Daoy (cell line): ENCODE results near the gene DCHS1. TPM values are rescaled to one million over a fixed set of nuclear protein-coding genes. Genes with fewer than 3 reads are reported as not detected.
A peak's percentile ranks its signal among the peaks of the same experiment; 100 is the strongest.

Experiments
- DNase-seq: peaks from one replicate; pipeline ENCODE4 v3.0.0-alpha.2; 2015; ENCODE audit warnings: low read depth
- total RNA-seq: library from RNA; depleted of rRNA; stranded (reverse); fragments of >200 nt; shearing (Covaris generic); gene quantifications from 2 replicates; pipeline ENCODE4 v1.2.3, GENCODE V29; 2014; rRNA removed

Gene DCHS1
- total RNA-seq, 1 experiment from 2014 or later = 0.74 TPM

DNA sequence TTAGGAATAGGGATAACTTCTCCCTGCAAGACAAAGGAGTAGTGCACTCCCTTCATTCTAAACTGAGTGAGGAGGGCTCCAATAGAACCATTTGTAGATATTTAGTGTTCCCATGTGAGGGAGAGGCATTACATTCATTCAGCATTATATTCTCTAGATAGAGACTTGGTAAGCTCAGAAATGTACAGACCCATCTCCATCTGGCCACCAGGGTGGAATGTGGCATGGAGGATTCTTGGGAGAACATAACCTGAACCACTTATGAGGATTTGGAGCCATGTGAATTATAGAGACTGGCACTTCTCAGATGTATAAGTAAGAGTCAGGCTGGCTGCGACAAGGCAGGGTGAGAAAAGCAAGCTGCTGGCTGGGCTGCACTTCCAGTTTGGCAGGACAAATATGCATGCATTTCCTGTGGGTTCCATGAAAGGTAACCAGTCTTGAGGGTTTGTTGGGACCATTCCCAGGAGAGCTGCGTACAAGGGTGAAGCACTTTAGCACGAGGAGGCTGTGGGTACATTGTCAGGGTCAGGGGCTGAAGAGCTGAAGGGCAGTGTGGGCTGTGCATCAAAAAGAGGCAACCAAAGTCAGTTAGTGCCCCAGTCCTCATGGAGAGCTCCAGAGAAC, 61.4 kb downstream of the DCHS1 start:
- DNase-seq = no peak

DNA sequence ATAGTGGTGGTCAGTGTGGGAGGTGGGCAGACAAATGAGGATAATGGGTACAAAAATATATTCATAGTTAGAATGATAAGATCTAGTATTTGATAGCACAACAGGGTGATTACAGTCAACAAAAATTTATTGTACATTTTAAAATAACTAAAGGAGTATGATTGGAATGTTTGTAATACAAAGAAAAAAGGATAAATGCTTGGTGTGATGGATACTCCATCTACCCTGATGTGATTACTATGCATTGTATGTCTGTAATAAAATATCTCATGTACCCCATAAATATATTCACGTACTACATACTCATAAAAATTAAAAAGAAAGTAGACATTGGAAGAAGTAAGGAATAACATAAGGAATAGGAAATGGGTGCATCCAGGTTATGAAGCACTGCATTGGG, 67.6 kb downstream of the DCHS1 start:
- no peak for DNase-seq

DNA sequence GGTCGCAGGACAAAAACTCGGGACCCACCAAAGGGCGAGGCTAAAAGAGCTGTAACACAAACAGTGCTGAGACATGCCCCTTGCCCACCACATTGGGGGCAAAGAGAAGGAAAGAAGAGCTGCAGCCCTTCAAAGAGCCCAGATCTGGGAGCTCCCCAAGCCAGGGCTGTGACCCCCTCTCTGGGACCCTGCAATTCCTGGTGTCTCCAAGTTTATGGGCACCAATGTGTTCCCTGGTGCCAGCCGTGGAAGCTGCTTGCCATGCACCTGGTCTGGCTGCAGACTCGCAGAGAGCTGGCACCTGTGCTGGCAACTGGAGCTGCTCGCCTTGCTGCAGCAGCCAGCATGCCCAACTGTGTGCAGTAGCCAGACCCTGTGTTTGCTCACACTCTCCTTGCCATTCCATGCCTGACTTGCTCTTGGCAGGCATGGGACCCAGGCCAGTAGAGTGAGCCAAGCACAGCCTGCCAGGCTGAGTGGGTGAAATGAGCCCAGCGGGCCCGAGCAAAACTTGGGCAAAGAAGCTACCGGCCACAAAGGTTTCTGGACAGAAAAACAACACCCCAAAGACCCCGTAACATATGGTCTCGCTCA, 68.2 kb downstream of the DCHS1 start:
- DNase-seq = no peak

DNA sequence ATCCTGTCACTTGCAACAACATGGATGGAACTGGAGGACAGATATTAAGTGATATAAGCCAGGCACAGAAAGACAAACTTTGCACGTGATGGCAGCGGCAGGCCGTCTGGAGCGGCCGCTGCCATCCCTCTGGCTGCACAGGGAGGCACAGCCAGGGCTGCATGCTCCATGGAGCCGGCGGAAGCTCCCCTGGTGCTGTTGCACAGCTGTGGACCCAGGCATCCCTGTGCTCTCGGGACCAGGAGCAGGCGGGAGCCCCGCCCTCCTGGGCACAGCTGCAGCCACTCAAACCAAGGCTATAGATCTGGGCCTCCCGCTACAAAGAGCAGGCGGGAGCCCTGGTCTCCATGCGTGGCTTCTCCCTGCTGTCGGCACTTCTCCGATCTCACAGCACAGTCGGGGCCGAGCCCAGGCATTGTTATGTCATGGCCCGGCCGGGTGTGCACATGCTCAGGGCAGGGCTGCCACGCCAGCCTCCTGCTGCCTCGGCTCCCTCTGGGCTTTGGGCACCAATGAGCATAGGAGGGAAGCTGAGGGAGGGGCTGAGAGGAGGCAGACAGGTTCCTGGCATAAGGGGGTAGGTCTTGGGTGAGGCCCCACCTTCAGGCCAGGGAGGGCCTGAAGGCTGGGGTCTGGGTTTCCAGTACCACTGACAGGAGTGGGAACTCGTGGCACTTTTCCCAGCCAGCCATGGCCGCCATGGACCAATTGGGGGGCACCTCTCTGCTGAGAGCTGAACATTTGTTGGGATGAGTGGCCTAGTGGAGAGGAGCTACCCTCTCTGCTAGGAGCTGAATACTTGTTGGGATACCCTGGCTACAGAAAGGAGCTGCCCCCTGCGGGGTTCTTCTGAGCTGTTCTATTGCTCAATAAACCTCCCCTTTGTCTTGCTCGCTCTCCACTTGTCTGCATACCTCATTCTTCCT, 68.9 kb downstream of the DCHS1 start:
- DNase-seq = no peak

DNA sequence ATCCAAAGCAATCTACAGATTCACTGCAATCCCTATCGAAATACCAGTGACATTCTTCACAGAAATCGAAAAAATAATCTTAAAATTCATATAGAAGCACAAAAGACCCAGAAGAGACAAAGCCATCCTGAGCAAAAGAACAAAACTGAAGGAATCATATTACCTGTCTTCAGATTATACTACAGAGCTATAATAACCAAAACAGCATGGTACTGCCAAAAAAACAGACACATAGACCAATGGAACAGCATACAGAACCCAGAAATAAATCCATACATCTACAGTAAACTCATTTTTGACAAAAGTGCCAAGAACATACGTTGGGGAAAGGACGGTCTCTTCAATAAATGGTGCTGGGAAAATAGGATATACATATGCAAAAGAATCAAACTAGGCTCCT, 71.1 kb downstream of the DCHS1 start:
- no peak for DNase-seq

DNA sequence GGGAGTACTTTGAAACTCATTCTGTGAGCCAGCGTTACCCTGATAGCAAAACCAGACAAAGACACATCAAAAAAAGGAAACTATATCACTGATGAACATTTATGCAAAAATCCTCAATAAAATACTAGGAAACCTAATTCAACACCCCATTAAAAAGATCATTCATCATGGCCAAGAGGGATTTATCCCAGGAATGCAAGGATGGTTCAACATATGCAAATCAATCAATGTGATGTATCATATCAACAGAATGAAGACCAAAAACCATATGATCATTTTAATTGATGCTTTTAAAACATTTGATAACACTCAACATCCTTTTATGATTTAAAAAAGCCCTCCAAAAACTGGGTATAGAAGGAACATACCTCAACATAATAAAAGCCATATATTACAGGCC, 72.0 kb downstream of the DCHS1 start:
- no peak for DNase-seq

DNA sequence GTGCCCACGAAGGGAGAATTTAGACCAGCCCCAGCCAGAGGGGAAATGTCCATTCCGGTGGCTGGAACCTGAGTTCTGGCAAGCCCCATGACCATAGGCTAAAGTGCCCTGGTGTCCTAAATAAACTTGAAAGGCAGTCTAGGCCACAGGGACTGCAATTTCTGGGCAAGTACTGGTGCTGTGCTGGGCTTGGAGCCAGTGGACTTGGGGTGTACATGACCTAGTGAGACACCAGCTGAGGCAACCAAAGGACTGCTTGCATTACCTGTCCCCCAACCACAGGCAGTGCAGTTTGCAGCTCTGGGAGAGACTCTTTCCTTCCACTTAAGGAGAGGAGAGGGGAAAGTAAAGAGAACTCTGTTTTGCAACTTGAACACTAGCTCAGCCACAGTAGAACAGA, 75.9 kb downstream of the DCHS1 start:
- no peak for DNase-seq

DNA sequence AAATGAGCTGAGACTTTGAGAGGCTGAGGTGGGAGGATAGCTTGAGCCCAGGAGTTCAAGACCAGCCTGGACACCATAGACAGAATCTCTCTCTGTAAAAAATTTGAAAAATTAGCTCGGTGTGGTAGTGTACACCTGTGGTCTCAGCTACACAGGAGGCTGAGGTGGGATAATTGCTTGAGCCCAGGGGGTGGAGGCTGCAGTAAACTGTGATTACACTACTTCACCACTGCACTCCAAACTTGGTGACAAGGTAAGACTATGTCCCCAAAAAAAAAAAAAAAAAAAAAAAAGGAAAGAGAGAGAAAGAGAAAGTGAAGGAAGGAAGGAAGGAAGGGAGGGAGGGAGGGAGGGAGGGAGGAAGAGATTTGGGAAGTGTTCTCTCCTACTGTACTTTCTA, 77.5 kb downstream of the DCHS1 start:
- no peak for DNase-seq

DNA sequence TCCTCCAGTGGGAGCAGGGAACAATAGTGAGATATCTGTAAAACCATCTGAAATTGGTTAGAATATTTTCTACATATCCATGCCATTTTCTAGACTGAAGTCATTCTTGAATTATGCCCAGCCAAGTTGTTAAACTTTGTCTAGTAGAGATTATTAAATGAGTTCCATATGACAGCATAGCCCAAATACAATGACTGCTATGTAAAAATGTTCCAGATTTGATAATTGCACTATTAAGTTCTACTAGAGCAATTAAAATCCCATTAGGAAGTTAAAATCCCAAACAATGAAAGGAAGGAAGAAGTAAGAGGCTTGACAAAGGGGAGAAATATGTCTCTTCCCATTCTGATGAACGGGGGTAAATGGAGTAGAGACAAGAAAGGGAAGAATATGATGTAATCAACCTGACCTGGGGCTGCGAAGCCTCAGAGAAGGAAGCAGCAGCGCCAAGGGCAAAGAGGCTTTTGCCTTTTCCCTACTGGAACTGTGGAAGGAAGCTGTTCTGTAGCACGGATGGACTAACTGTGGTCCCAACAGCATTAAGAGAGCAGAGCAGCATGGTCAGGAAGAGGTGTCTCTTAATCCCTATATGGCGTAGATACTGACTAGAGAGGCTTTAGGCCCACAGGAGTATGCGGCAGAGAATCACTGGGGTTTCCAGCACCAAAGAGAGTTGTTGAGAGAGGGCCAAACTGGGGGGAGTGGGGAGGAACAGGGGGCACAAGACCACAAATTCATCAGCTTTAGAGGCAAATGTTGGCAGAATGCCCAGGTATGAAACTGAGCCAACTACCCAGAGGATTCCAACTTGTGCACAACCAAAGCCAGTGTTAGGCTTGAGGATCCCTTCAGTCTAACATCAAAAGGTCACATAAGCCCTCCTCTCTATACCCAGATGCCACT, 78.9 kb downstream of the DCHS1 start:
- DNase-seq = peak; percentile 24

DNA sequence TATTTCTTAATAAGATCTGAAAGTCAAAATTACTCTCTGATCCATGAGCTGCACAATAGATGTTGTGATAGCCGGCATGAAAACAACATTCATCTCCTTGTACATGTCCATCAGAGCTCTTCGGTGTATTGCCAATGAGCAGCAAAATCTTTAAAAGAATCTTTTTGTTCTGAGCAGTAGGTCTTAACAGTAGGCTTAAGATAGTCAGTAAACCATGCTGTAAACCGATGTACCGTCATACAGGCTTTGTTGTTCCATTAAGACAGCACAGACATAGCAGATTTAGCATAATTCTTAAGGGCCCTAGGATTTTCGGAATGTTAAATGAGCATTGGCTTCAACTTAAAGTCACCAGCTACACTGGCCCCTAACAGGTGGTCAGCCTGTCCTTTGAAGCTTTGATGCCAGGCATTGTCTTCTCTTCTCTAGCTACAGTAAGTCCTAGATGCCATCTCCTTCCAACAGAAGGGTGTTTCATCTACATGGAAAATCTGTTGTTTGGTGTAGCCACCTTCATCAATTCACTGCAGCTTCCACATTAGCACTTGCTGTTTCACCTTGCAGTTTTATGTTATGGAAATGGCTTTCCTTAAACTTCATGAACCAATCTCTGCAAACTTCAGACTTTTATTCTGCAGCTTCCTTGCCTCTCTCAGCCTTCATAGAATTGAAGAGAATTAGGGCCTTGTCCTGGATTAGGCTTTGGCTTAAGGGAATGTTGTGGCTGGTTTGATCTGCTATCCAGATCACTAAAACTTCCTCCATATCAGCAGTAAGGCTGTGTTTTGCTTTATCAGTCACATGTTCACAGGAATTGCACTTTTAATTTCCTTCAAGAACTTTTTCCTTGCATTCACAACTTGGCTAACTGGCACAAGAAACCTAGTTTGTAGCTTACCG, 80.5 kb downstream of the DCHS1 start:
- no peak for DNase-seq

DNA sequence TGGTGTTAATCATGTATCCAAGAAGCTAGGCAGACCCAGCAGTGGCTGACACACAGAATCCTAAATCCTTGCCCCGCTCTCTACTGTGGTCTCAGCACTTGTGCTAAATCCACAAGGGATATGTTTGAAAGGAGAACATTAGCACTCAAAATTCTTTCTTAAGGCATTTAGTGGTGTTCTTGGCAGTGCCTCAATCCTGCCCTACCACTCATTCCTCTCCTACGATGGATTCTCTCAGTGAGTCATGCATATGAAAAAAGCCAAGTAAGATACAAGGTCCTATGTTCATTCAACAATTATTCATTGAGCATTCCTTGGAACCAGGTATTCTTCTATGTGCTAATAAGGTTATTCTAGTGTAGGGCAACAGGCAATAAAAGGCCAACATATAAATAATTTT, 83.4 kb downstream of the DCHS1 start:
- no peak for DNase-seq

DNA sequence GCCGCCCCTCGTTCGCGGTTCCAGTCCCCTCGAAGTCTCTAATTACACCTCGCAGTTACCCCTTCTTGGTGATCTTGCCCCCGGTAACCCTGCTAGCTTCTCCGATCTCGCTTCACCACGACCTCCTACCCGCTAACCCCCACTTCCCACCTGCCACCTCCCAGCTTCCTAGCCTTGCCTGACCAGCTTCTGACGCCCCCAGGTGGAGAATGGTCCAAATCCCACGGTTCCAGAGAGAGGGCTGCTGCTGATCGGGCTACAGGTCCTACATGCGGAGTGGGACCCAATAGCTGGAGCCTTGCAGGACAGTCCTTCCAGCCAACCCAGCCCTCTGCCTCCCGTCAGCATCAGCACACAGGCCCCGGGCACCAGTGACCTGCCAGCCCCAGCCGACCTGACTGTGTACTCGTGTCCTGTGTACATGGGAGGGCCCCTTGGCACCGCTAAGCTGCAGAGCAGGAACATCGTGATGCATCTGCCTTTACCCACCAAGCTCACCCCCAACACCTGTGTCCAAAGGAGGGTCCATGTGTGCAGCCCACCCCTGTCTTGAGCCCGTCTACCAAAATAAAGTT, 84.1 kb downstream of the DCHS1 start:
- DNase-seq = no peak

Other genes with a start within 250 kb of the DCHS1 start
- gene APBB1, start 236.7 kb downstream of the DCHS1 start, total RNA-seq = 6.2 and 6.7 TPM in 2 replicates
- gene HPX, start 214.8 kb downstream of the DCHS1 start, total RNA-seq = 0.06 TPM in 1 of 2 replicates, not detected in the other
- gene TRIM3, start 181.9 kb downstream of the DCHS1 start, total RNA-seq = 9.4 and 16.4 TPM in 2 replicates
- gene ARFIP2, start 174.5 kb downstream of the DCHS1 start, total RNA-seq = 42.5 and 58.7 TPM in 2 replicates
- gene TIMM10B, start 174.3 kb downstream of the DCHS1 start, total RNA-seq = 24.7 and 43.4 TPM in 2 replicates
- 3.6 and 4.2 TPM in 2 replicates for gene DNHD1, start 158.5 kb downstream of the DCHS1 start, total RNA-seq
- 17.4 and 17.9 TPM in 2 replicates for gene RRP8, start 52.2 kb downstream of the DCHS1 start, total RNA-seq
- gene ILK, start 52.0 kb downstream of the DCHS1 start, total RNA-seq = 120 and 140 TPM in 2 replicates
- gene TAF10, start 43.6 kb downstream of the DCHS1 start, total RNA-seq = 53.0 and 57.0 TPM in 2 replicates
- 2.5 and 14.9 TPM in 2 replicates for gene TPP1, start 36.4 kb downstream of the DCHS1 start, total RNA-seq
- 95.5 and 120 TPM in 2 replicates for gene MRPL17, start 27.5 kb upstream of the DCHS1 start, total RNA-seq
- gene OR2AG2, start 116.2 kb upstream of the DCHS1 start, total RNA-seq = 0.03 TPM in 1 of 2 replicates, not detected in the other
- gene OR2AG1, start 127.2 kb upstream of the DCHS1 start, total RNA-seq = not detected in 2 replicates
- gene OR6A2, start 143.9 kb upstream of the DCHS1 start, total RNA-seq = 0.06 TPM in 1 of 2 replicates, not detected in the other
- not detected in 2 replicates for gene OR10A5, start 189.9 kb upstream of the DCHS1 start, total RNA-seq
- not detected in 2 replicates for gene OR10A2, start 207.2 kb upstream of the DCHS1 start, total RNA-seq
- not detected in 2 replicates for gene OR10A4, start 220.8 kb upstream of the DCHS1 start, total RNA-seq
- gene OR2D2, start 236.7 kb upstream of the DCHS1 start, total RNA-seq = not detected in 2 replicates